COR-L47 (cell line): ENCODE measurements around the gene EPN3.
A peak's percentile ranks its signal among the peaks of the same experiment; 100 is the strongest.

ENCODE experiments used
- DNase-seq: peaks from one replicate; lab custom pipeline; 2025; lab: John Stamatoyannopoulos, UW

EPN3 gene

DNA sequence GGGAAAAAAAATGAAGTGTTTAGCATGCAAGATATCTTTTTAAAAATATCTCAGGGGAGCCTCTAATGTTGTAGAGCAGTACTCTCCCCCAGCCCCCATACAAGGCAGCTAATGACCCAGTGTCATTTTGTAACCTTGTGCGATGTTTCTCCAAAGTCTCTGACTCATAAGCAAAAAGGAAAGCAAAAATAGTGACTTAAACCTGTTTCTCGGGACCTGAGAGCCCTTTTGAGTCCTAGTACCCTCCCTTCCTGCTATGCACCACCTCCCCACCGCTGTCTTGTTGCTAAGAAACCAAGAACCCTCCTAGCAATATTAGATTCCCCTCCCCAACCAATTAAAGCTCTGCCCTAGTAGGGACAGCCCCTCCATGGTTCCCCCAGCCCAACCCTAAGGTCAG, 21.5 kb upstream of the EPN3 start:
- no peak for DNase-seq

DNA sequence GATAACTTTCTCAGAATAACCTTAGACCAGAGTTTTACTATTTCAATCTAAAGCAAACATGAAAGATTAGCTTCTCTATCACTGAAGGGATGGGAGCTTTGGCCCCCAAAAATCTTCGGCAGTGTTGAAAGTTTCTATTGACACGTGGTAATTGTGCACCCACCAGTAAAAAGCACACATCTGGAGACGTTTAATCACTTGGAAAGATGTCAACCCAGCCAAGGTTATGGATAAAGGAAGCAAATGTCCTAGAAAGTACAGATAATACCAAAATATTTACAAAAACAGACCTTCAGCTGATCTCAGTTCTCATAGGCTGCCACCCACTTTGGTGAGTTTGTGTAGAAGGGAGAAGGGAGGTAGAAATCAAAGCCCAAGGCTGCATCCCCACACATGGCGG, 19.0 kb upstream of the EPN3 start:
- DNase-seq: no peak

DNA sequence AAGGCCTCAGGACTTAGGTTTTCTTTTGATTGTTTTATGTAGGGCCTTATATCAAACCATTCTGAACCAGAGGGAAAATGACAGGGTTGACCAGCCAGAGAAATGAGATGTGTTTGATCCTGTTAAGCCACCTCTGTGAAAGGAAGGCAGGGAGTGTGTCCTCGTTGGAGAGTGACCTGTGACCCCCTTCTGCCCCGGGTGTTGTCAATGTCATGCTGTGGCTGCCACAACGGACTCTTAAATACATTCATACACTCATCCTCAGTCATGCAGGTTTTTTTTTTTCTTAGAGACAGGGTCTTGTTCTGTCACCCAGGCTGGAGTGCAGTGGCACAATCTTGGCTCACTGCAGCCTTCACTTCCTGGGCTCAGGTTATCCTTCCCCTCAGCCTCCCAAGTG, 18.1 kb upstream of the EPN3 start:
- no peak for DNase-seq

DNA sequence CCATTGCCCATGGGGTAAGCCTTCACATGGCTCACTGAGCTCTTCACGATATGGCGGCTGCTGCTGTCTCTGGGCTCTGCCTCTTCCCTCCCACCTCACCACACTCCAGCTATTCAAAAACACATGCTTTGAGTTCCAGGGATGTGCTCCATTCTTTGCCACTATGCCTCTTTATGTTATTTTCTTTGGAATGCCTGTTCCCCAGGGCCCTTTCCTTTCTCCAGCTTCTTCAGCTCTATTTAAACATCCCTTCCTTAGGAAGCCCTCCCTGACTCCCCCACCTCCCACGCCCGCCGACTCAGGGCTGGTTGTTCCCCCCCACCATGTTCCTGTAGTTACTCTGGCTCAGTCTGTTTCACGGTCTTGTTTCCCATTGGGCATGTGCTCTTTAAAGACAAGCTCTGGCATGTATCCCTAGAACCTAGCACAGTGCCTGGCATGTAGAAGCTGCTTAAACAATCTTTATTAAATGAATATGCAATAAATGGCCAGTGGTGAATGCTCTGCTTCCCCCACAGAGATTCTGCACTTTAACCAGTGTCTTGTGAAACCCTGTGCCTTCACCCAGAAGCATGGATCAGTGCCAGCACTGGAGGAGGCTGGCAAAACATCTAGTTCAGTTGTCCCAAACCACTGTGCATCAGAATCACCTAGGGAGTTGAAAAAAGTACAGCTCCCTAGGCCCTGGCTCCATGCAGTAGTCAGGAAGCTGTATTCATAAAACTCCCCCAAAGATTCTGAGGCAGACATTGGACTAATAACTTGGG, 17.4 kb upstream of the EPN3 start:
- DNase-seq: no peak

DNA sequence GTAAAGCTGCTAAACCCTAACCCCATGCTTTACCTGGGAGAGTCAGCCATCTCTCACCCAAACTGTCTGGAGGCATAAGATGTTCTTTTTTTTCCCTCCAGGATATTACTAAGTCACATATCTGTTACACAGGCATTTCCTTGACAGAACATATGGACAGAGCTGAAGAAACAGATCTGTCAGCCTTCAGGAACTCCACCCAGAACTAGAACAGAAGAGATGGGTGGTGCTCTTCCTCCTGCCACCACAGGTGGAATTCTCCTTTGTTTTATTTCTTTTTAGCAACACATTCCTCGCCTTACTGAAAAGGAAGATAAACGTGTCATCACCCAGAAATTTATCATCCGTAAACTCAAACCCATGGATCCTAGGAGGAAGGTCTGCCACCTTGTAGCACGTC, 15.5 kb upstream of the EPN3 start:
- DNase-seq: no peak

GRCh38 chr17:50517504-50518383, 14.8 kb upstream of the EPN3 start:
- DNase-seq: no peak

DNA sequence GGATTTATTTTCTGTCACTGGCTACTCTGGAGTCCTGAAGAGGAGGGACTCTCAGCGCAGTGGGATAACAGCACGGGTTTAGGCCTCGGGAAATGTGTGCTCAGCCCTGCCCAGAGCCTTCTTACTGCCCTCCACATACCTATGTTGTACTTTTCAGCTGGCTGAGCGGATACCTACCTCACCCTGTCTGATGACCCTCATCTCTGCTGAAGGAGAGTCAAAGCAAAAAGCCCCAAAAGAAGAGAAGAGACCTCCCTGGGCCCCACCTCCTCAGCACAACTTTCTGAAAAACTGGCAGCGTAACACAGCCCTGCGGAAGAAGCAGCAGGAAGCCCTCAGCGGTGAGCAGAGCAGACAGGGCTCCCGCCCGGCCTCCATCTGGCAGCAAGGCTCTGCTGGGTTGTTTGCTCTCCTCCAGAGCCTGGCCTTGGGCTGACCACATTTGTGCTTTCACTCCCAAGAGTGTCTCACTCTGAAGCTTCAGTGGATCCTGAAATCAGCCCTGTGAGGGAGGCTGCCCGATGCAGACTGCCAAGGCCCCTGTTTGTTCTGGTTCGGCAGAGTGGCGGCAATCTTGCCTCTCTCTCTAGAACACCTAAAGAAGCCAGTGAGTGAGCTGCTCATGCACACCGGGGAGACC, 14.0 kb upstream of the EPN3 start:
- no peak for DNase-seq

GRCh38 chr17:50519141-50519834, 13.2 kb upstream of the EPN3 start:
- no peak for DNase-seq

- no peak for DNase-seq
Observed at GRCh38 chr17:50520483-50520882, 12.1 kb upstream of the EPN3 start.

DNA sequence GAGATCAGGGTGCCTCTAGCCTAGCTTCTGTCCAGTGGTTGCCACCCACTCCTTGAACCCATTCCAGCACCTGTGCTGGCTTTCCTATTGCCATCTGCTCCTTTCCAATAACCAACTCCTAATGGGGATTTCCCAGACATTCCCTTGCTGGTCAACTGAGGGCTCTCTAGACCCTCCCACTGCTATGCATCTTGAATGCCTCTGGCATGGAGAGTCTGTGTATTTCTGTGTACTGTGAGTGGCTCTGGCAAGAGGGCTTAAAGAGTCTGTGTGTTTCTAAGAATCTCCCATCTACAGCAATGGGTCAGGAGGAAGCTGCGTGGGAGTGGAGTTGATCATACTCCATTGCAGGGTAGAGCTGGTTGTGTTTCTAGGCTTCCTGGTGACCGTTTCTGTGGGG, 11.0 kb upstream of the EPN3 start:
- DNase-seq: no peak

GRCh38 chr17:50522766-50523165, 9.8 kb upstream of the EPN3 start:
- no peak for DNase-seq

DNA sequence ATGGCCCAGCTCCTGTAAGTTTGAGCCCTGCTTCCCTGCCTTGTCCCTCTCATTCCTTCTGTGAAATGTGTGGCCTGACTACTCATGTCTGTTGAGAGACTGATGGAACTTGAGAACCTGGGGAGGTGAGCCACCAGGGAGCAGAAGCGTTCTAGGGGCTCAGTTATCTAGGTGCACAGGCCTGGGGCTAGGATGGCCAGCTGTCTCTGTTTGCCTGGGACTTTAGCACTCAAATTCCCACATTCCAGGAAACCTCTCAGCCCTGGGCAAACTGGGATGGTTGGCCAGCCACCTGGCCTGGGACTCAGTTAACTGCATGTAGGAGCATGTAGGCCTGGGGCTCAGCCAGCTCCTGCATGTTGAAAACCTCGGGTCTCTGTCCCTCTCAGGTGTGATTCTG, 9.3 kb upstream of the EPN3 start:
- no peak for DNase-seq

DNA sequence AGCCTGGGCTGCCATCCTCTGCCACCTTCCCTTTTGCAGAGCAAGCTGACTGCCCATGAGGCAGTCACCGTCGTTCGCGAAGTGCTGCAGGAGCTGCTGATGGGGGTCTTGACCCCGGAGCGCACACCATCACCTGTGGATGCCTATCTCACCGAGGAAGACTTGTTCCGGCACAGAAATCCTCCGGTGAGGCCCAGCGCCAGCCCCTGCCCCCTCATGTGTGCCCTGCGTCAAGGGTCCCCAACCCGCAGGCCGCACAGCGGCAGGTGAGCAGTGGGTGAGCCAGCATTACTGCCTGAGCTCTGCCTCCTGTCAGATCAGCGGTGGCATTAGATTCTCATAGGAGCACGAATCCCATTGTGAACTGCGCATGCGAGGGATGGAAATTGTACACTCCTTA, 7.7 kb upstream of the EPN3 start:
- no peak for DNase-seq

GRCh38 chr17:50527155-50527762, 5.3 kb upstream of the EPN3 start:
- no peak for DNase-seq

DNA sequence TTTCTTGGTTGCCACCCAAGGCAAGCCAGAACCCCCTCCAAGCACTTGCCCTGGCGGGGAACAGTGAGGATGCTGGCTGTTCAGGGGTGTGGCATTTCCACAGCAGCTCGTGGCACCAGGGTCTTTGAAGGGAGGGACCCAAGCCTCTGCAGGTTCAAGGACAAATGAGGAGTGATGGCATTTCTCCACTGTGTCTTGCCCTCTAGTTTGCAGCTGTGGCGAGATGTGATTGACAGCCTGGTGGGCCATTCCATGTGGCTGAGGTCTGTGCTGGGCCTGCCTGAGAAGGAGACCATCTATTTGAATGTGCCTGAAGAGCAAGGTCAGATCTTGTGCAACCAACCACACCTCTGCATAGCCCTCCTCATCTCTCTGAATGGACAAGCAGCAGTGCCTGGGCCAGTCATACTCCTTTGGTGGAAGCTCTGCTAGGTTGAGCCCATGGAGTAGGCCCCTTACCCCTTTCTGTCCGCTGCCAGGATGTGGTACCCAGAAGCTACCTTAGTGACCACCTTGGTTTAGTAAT, 4.5 kb upstream of the EPN3 start:
- no peak for DNase-seq

DNA sequence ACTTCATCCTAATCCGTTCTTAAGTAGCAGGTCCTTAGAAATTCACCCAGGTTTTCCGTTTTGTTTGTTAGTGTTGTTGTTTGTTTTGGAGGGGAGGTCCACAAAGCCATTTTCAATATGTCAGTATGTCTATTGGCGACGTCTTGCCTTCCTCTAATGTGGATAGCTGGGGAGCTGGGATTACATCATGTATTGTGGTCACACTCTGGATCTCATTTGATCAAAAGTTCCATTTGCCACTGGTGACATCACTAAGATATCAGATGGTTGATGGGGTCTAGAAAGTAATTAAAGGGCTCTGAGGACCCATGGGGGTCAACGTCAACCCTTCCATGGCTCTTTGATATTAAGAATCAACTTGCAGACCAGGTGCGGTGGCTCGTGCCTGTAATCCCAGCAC, 2.7 kb upstream of the EPN3 start:
- no peak for DNase-seq

GRCh38 chr17:50531428-50532025, 1.0 kb upstream of the EPN3 start:
- DNase-seq: no peak

GRCh38 chr17:50533185-50533584, 650 bp downstream of the EPN3 start:
- no peak for DNase-seq

DNA sequence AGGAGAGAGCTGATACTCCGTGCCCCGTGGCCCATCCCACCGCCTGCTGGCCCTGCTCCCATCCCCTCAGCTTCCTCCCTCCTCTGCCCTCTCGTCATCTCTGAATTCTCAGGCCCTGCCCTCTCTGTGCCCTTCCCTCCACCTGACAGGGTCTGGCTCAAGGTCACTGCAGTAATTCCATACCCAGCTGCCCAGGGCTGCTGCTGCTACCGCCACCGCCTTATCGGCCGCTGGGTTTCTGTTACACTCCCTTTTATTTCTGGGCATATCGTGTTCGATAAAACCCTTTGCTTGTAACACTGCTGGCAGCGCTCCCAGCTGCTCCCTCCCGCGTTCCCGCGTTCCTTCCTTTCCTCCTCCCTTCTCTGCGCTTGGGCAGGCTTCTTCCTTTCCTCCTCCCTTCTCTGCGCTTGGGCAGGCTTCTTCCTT, 1.2 kb downstream of the EPN3 start:
- DNase-seq: peak; percentile 4

- DNase-seq: no peak
Observed at GRCh38 chr17:50534222-50534978, 1.9 kb downstream of the EPN3 start.

- DNase-seq: no peak
Observed at GRCh38 chr17:50534979-50535326, 2.4 kb downstream of the EPN3 start.
